Measurements from ENCODE around the gene DNAH12. TPM values are rescaled to one million over a fixed set of nuclear protein-coding genes. Genes with fewer than 3 reads are reported as not detected.
A peak's percentile ranks its signal among the peaks of the same experiment; 100 is the strongest.
"Not testable (repeated sequence)": the region's sequence is repeated elsewhere in the genome, so short reads cannot be mapped to it uniquely, and the experiment has no call there.

Gene DNAH12
- polyA plus RNA-seq, 2 of the 4 experiments (the other 2 are of a cell fraction): 0.05 to 0.09 TPM

- ChIA-PET POLR2A (no interaction called here), CTCF (interaction anchor here (0.6 kb wide), 1 partner anchor 69 kb away, joined by 3 read pairs; no protein-coding TSS in a partner anchor)
- no peak for DNase-seq (ENCODE audit: low read depth in 1 of 2, low spot score in 1 of 2)
- H3K27ac ChIP-seq: no peak overlapping the region
- H3K4me2 ChIP-seq: no peak overlapping the region
- ATAC-seq: no peak
- H3K9me3 ChIP-seq: no peaks in the 10 kb centered on the region
- H3K4me3 ChIP-seq: no peak overlapping the region
- 12% methylated on average over 1 of the region's 1 CpG for WGBS (ENCODE audit: missing lambda C conversion rate)
- no peak for FAIRE-seq
- no peak for TF ChIP-seq CEBPB (IDR thresholded peaks at IDR 0.05)
- no peak for TF ChIP-seq PHF8 (IDR thresholded peaks at IDR 0.05; ENCODE audit: borderline replicate concordance, low read depth)
- no peak for TF ChIP-seq HOXB5 (CRISPR knock-in tag; IDR thresholded peaks at IDR 0.05)
- no peak for TF ChIP-seq EHMT2 (IDR thresholded peaks at IDR 0.05; ENCODE audit: low read depth)
- no peak for TF ChIP-seq TFCP2L1 (CRISPR knock-in tag; IDR thresholded peaks at IDR 0.05)
- TF ChIP-seq KDM1A (IDR thresholded peaks at IDR 0.05; ENCODE audit: low read depth): no peak
- TF ChIP-seq MAFK (IDR thresholded peaks at IDR 0.05; ENCODE audit: partially characterized antibody): no peak
- no peak for TF ChIP-seq RARB (CRISPR knock-in tag; IDR thresholded peaks at IDR 0.05)
- no peak for TF ChIP-seq SREBF2 (IDR thresholded peaks at IDR 0.05)
- no peak for TF ChIP-seq FOSB (CRISPR knock-in tag; IDR thresholded peaks at IDR 0.05)
- no peak for TF ChIP-seq FOSL2 (IDR thresholded peaks at IDR 0.05)
- no peak for TF ChIP-seq FOSL2 (CRISPR knock-in tag; IDR thresholded peaks at IDR 0.05)
- TF ChIP-seq GATA3 (IDR thresholded peaks at IDR 0.05; ENCODE audit: borderline replicate concordance): no peak
- no peak for TF ChIP-seq HDAC2 (IDR thresholded peaks at IDR 0.05)
- TF ChIP-seq CHD2 (IDR thresholded peaks at IDR 0.05; ENCODE audit: low read length, partially characterized antibody): no peak
- no peaks in the 10 kb centered on the region for H3K4me1 ChIP-seq
Measured at GRCh38 chr3:57484563-57484962, 59.6 kb downstream of the DNAH12 start.

- 39% methylated on average over 12 of the region's 13 CpGs for WGBS (ENCODE audit: missing lambda C conversion rate)
- FAIRE-seq, ATAC-seq: not testable (repeated sequence)
Measured at GRCh38 chr3:57477193-57477592, 67.0 kb downstream of the DNAH12 start.

DNA sequence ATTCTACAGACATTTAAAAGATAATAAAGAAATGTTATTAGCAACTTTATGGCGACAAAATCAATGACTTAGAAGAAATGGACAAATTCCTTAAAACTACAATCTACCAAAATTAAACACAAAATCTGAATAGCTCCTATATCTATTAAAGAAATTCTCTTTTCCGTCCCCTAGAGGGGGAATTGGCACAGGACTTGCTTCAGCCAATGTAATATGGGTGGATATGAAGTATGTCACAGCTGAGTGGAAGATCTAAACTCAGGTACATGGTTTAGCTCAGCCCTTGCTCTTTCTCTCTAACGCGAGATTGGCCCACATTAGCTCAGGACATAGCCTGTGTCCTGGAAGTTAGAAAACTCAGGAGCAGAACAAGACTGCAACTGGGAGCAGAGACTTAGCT is 79.3 kb downstream of the DNAH12 start:
- ATAC-seq (peak; percentile 59 to 66; a peak in 4 of 6 replicates), FAIRE-seq (no peak), DNase-seq (ENCODE audit: low read depth in 1 of 2, low spot score in 1 of 2) (peak in 1 of 2 experiments; percentile 23)
- 75% methylated on average over 4 of the region's 4 CpGs for WGBS (ENCODE audit: missing lambda C conversion rate)
- ChIA-PET CTCF (interaction anchor here (1.0 to 1.9 kb wide), 3 partner anchors 10 to 361 kb away, joined by 3 to 4 read pairs (median 4); no protein-coding TSS in a partner anchor), POLR2A (no interaction called here)
- TF ChIP-seq ESRRA (IDR thresholded peaks at IDR 0.05; ENCODE audit: borderline replicate concordance, low read length): no peak
- 0 out of 5 replicates have a peak, but pooled peaks of 1 of the 2 experiments have one; percentile 16 for TF ChIP-seq RAD21 (conservative IDR thresholded peaks at IDR 0.05 in 1 of 2, IDR thresholded peaks at IDR 0.05 in 1 of 2)
- Histone ChIP-seq H3K4me2 (no peak overlapping the region), H3K9me3 (no peaks in the 10 kb centered on the region), H3K4me3 (no peak overlapping the region), H3K4me1 (no peaks in the 10 kb centered on the region), H3K27ac (no peak overlapping the region)

More at GRCh38 chr3:57477193-57477592, 67.0 kb downstream of the DNAH12 start:
- 0 out of 6 replicates have a peak overlapping the region, but pooled peaks of 1 of the 2 experiments have one; percentile 31 for H3K27ac ChIP-seq
- H3K4me3 ChIP-seq, POLR2A ChIA-PET, CTCF ChIA-PET, H3K9me3 ChIP-seq, H3K4me1 ChIP-seq: not testable (repeated sequence)
- DNase-seq (ENCODE audit: low read depth in 1 of 2, low spot score in 1 of 2): peak in 1 of 2 experiments; percentile 11
- H3K4me2 ChIP-seq: peak overlapping the region; percentile 32

DNA sequence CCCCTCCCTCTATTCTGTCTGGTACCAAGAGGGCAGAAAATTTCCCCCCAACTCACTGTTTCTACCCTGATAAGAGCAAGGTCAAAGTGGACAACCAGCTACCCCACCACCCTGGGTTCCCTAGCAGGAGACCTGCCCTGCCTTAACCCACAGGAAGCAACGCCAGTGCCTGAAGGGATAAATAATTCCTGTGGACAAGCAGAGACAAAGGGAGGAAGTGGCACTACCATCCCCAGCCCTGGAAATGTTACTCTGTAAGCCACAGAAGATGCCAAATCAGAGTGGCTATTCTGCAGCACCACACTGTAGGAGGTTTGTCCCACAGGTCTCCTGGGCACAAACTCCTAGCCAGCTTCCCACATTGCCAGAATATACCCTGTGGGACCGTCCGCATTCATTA is 80.1 kb downstream of the DNAH12 start:
- Histone ChIP-seq H3K4me1 (no peaks in the 10 kb centered on the region), H3K27ac (no peak overlapping the region), H3K4me3 (no peak overlapping the region), H3K9me3 (no peaks in the 10 kb centered on the region), H3K4me2 (no peak overlapping the region)
- WGBS (ENCODE audit: missing lambda C conversion rate): 85% methylated on average over 2 of the region's 3 CpGs
- POLR2A ChIA-PET: no interaction called here
- TF ChIP-seq HMGXB4 (CRISPR knock-in tag; IDR thresholded peaks at IDR 0.05; ENCODE audit: borderline replicate concordance): no peak
- TF ChIP-seq CHD4 (IDR thresholded peaks at IDR 0.05; ENCODE audit: borderline replicate concordance): no peak
- TF ChIP-seq CBX8 (IDR thresholded peaks at IDR 0.05): no peak
- no peak for TF ChIP-seq RCOR1 (IDR thresholded peaks at IDR 0.05; ENCODE audit: low read depth, low read length)
- TF ChIP-seq, protein P1, sequence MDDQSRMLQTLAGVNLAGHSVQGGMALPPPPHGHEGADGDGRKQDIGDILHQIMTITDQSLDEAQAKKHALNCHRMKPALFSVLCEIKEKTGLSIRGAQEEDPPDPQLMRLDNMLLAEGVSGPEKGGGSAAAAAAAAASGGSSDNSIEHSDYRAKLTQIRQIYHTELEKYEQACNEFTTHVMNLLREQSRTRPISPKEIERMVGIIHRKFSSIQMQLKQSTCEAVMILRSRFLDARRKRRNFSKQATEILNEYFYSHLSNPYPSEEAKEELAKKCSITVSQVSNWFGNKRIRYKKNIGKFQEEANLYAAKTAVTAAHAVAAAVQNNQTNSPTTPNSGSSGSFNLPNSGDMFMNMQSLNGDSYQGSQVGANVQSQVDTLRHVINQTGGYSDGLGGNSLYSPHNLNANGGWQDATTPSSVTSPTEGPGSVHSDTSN (IDR thresholded peaks at IDR 0.05): no peak
- no peak for TF ChIP-seq CBX2 (IDR thresholded peaks at IDR 0.05; ENCODE audit: borderline replicate concordance, low read depth)
- no peak for TF ChIP-seq BCL3 (IDR thresholded peaks at IDR 0.05)
- TF ChIP-seq MAFK (IDR thresholded peaks at IDR 0.05; ENCODE audit: partially characterized antibody): no peak
- TF ChIP-seq GATA3 (IDR thresholded peaks at IDR 0.05; ENCODE audit: borderline replicate concordance): no peak
- CTCF ChIA-PET: interaction anchor here (1.8 to 1.9 kb wide), 2 partner anchors 10 to 294 kb away, joined by 4 read pairs; no protein-coding TSS in a partner anchor
- FAIRE-seq (no peak), ATAC-seq (no peak), DNase-seq (ENCODE audit: low read depth in 1 of 2, low spot score in 1 of 2) (no peak)

Measured in A549 (cell line).